NCI-H82 (cell line): Measurements from ENCODE around the gene SLC34A1.
"Not testable (repeated sequence)": the region's sequence is repeated elsewhere in the genome, so short reads cannot be mapped to it uniquely, and the experiment has no call there.

Experiments
- DNase-seq: peaks from one replicate; lab custom pipeline; 2025; lab: John Stamatoyannopoulos, UW

Gene SLC34A1

GRCh38 chr5:177384134-177384533 lies at the start of gene SLC34A1:
Gene SLC34A1, plus strand, starts transcription at chr5:177384434. Its CDS starts 1,308 bp downstream, at chr5:177385742.
- no peak for DNase-seq

- DNase-seq = no peak
These were observed 49.2 kb upstream of the SLC34A1 start for GRCh38 chr5:177334781-177335700.

GRCh38 chr5:177335701-177336065 lies 48.6 kb upstream of the SLC34A1 start:
- DNase-seq = no peak

GRCh38 chr5:177336112-177336511 lies 48.1 kb upstream of the SLC34A1 start:
- peak; percentile 46 for DNase-seq

- no peak for DNase-seq
These were observed 47.4 kb upstream of the SLC34A1 start for GRCh38 chr5:177336603-177337494.

GRCh38 chr5:177338251-177339106 lies 45.8 kb upstream of the SLC34A1 start:
- no peak for DNase-seq

- no peak for DNase-seq
These were observed 45.1 kb upstream of the SLC34A1 start for GRCh38 chr5:177339107-177339638.

GRCh38 chr5:177343000-177343399 lies 41.2 kb upstream of the SLC34A1 start:
- not testable (repeated sequence) for DNase-seq

- no peak for DNase-seq
These were observed 40.5 kb upstream of the SLC34A1 start for GRCh38 chr5:177343777-177344176.

- DNase-seq = no peak
These were observed 39.3 kb upstream of the SLC34A1 start for GRCh38 chr5:177344891-177345290.

GRCh38 chr5:177346820-177347219 lies 37.4 kb upstream of the SLC34A1 start:
- no peak for DNase-seq

- DNase-seq = no peak
These were observed 36.5 kb upstream of the SLC34A1 start for GRCh38 chr5:177347699-177348098.

GRCh38 chr5:177349362-177349647 lies 34.9 kb upstream of the SLC34A1 start:
- no peak for DNase-seq

GRCh38 chr5:177349762-177350161 lies 34.5 kb upstream of the SLC34A1 start:
- DNase-seq = no peak

GRCh38 chr5:177350776-177351391 lies 33.4 kb upstream of the SLC34A1 start:
- no peak for DNase-seq

- peak; percentile 97 for DNase-seq
These were observed 32.6 kb upstream of the SLC34A1 start, which contains the start of gene LMAN2 for GRCh38 chr5:177351392-177352329. Gene LMAN2, minus strand, starts transcription at chr5:177351668. Its CDS starts 21 bp downstream, at chr5:177351647.

- DNase-seq = no peak
These were observed 31.1 kb upstream of the SLC34A1 start for GRCh38 chr5:177353093-177353492.

- DNase-seq = no peak
These were observed 30.0 kb upstream of the SLC34A1 start for GRCh38 chr5:177354256-177354655.

GRCh38 chr5:177354711-177355110 lies 29.5 kb upstream of the SLC34A1 start:
- no peak for DNase-seq
